B cell (primary cell): Measurements from ENCODE around the gene POLD2. TPM values are rescaled to one million over a fixed set of nuclear protein-coding genes. Genes with fewer than 3 reads are reported as not detected.
A peak's percentile ranks its signal among the peaks of the same experiment; 100 is the strongest.

Source experiments
- ATAC-seq: fragments of 200-7000 bp; cut with Tn5 transposase; one replicate; pipeline ENCODE4 v1.10.0; 2021; ENCODE audit warnings: low read depth, mild to moderate bottlenecking, moderate number of reproducible peaks, moderate library complexity
- CTCF ChIA-PET: fragments of 350-600 bp; sonication (Branson Sonifier 250); formaldehyde crosslinking; loops from one replicate; lab custom pipeline; 2021; ENCODE audit warnings: antibody characterized with exemption, inconsistent platforms; lab: Charles Lee
- POLR2A ChIA-PET: fragments of 350-600 bp; sonication (Branson Sonifier 250); formaldehyde crosslinking; loops from one replicate; lab custom pipeline; 2021; ENCODE audit warnings: antibody characterized with exemption; lab: Charles Lee
- DNase-seq: peaks from one replicate; pipeline ENCODE4 v3.0.0; 2013
- H2AFZ ChIP-seq: 2 replicates; pipeline ENCODE4 v1.6.1; 2012; ENCODE audit warnings: mild to moderate bottlenecking, low read depth, low read length; ENCODE audit not compliant: insufficient read depth, poor library complexity, severe bottlenecking
- H3K27ac ChIP-seq, 2 donors: 1 replicate in 1 of 2; 2 replicates in 1 of 2; pipeline ENCODE4 v1.5.1; 2012 to 2013; ENCODE audit warnings: low read length in 2 of 2, mild to moderate bottlenecking in 2 of 2, moderate library complexity in 1 of 2
- H3K27me3 ChIP-seq, 4 experiments: fragments of 200-600 bp in 1 of 4; sonication (generic) in 1 of 4; replicated peaks in 1 of 4; 1 replicate in 2 of 4; 2 replicates in 2 of 4; pipeline versions ENCODE4 v1.6.1 to v1.7.0; 2013 to 2016; ENCODE audit warnings: low read length in 3 of 4, mild to moderate bottlenecking in 2 of 4, mixed read lengths in 1 of 4, moderate library complexity in 1 of 4; ENCODE audit not compliant: insufficient read depth in 4 of 4, control insufficient read depth in 3 of 4; ENCODE audit errors: control extremely low read depth in 1 of 4
- H3K36me3 ChIP-seq, 2 experiments: replicated peaks in 1 of 2; 1 replicate in 1 of 2; 2 replicates in 1 of 2; pipeline versions ENCODE4 v1.6.1 to v1.7.1; 2013; ENCODE audit warnings: low read length in 1 of 2; ENCODE audit not compliant: insufficient read depth in 2 of 2, control insufficient read depth in 1 of 2; ENCODE audit errors: control extremely low read depth in 1 of 2, extremely low read depth in 1 of 2
- H3K4me1 ChIP-seq, 2 donors: fragments of 200-600 bp in 1 of 2; sonication (generic) in 1 of 2; 1 replicate in 1 of 2; 2 replicates in 1 of 2; pipeline versions ENCODE4 v1.5.1 to v1.6.1; 2013 to 2017; ENCODE audit warnings: low read length in 2 of 2; ENCODE audit not compliant: control insufficient read depth in 2 of 2, insufficient read depth in 2 of 2
- H3K4me2 ChIP-seq: replicated peaks from 2 replicates; pipeline ENCODE3; 2012; ENCODE audit warnings: mild to moderate bottlenecking, low read depth, low read length; ENCODE audit not compliant: poor library complexity, severe bottlenecking
- H3K4me3 ChIP-seq, 5 experiments: fragments of 200-600 bp in 1 of 5; sonication (generic) in 1 of 5; 1 replicate in 3 of 5; 2 replicates in 2 of 5; pipeline versions ENCODE4 v1.5.1 to v1.7.0; 2011 to 2016; ENCODE audit warnings: low read length in 4 of 5, mild to moderate bottlenecking in 4 of 5, low read depth in 2 of 5, control low read depth in 1 of 5, moderate library complexity in 1 of 5; ENCODE audit not compliant: insufficient read depth in 1 of 5; ENCODE audit errors: control extremely low read depth in 1 of 5, extremely low read depth in 1 of 5
- H3K79me2 ChIP-seq: fragments of 200-600 bp; sonication (generic); one replicate; pipeline ENCODE4 v1.6.0; 2016; ENCODE audit warnings: low read length; ENCODE audit not compliant: control insufficient read depth, insufficient read depth
- H3K9ac ChIP-seq: fragments of 200-600 bp; sonication (generic); 2 replicates; pipeline ENCODE4 v1.6.1; 2017; ENCODE audit warnings: mild to moderate bottlenecking, low read length, moderate library complexity
- H3K9me3 ChIP-seq, 3 donors: one replicate each; pipeline versions ENCODE4 v1.6.1 to v1.7.1; 2013; ENCODE audit warnings: low read length in 2 of 3; ENCODE audit not compliant: control insufficient read depth in 2 of 3, insufficient read depth in 1 of 3; ENCODE audit errors: control extremely low read depth in 1 of 3
- H4K20me1 ChIP-seq: 2 replicates; pipeline ENCODE4 v1.6.0; 2012; ENCODE audit warnings: mild to moderate bottlenecking, low read length; ENCODE audit not compliant: insufficient read depth, control insufficient read depth, poor library complexity, severe bottlenecking
- H3K27ac Mint-ChIP-seq: one replicate; pipeline ENCODE4 v1.8.0; 2021; ENCODE audit warnings: mixed read lengths
- H3K27me3 Mint-ChIP-seq: one replicate; pipeline ENCODE4 v1.8.0; 2021; ENCODE audit warnings: mixed read lengths
- H3K4me1 Mint-ChIP-seq: one replicate; pipeline ENCODE4 v1.8.0; 2021; ENCODE audit warnings: mixed read lengths
- H3K4me3 Mint-ChIP-seq: one replicate; pipeline ENCODE4 v1.8.0; 2021; ENCODE audit warnings: mixed read lengths
- H3K9me3 Mint-ChIP-seq: one replicate; pipeline ENCODE4 v1.8.0; 2022; ENCODE audit warnings: mixed read lengths; ENCODE audit not compliant: insufficient read depth
- EZH2 ChIP-seq: IDR thresholded peaks from 2 replicates; pipeline ENCODE4 v1.6.1; 2012; ENCODE audit warnings: borderline replicate concordance, low read depth, mild to moderate bottlenecking, moderate library complexity, low read length; ENCODE audit not compliant: insufficient read depth, poor library complexity, severe bottlenecking
- WGBS: methylation state at CpG from one replicate; pipeline ENCODE4 v1.1.5; 2013; ENCODE audit warnings: missing lambda C conversion rate; ENCODE audit not compliant: insufficient coverage; 5-methylcytosine and 5-hydroxymethylcytosine counted together
- intact Hi-C: fragments of 100-400 bp; cut with micrococcal nuclease; formaldehyde crosslinking; loops from one replicate; pipeline ENCODE4 v1.10.0; 2022
- polyA plus RNA-seq: library from polyadenylated mRNA; depleted of rRNA; stranded (reverse); fragments of >200 nt; gene quantifications from 2 replicates; pipeline ENCODE4 v1.2.3, GENCODE V29; 2012
- total RNA-seq, 2 donors: library from RNA; stranded (reverse); fragments of 120-200 nt in 1 of 2; gene quantifications; 1 replicate in 1 of 2; 2 replicates in 1 of 2; pipeline versions ENCODE4 v1.2.3 to v1.2.4, GENCODE V29; 2013 to 2022
- TF ChIP-seq, protein P1 (sequence below): fragments of 200-600 bp; IDR thresholded peaks from one replicate; pipeline ENCODE4 v1.8.0; 2022; ENCODE audit warnings: antibody characterized with exemption, mild to moderate bottlenecking

The POLD2 gene
- total and polyA plus RNA-seq, 2 donors (not counting 1 experiment from before 2014, with no cell fraction given) = 73.6 to 86.7 TPM

DNA sequence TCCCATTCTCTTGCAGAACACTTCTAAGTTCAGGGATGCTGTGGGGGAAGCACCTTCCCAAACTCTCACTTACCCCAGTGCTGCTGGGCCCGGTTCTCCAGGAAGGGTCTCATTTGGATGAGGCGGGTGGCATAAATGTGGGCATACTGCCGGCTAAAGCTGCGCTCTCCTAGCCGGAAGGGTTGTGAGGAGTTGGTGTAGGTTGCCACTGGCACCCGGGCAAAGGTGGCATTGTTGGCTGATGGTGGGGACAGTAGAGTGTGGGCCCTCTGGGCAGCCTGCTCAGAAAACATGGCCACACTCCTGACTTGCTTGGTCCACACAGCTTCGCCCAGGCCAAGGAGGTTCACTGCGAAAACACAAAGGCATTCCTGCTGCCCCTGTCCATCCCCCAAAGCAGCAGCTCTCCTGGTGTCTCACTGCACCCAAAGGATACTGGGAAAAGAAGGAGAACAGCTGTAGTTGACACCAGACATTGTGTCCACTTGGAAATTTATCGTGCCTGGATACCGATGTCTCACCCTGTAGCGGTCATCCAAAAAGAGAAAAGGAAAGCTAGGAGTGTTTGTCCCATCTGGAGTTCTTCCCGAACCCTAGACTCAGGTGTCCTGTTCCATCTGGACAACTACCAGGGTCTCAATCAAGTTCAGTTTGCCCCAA lies 1.5 kb downstream of the POLD2 start:
- peaks cover 22% of the 10 kb centered on the region for H3K4me1 Mint-ChIP-seq
- CTCF ChIA-PET = interaction anchor here (0.6 to 0.8 kb wide), 2 partner anchors 41 to 582 kb away, joined by 3 to 5 read pairs; no protein-coding TSS in a partner anchor

DNA sequence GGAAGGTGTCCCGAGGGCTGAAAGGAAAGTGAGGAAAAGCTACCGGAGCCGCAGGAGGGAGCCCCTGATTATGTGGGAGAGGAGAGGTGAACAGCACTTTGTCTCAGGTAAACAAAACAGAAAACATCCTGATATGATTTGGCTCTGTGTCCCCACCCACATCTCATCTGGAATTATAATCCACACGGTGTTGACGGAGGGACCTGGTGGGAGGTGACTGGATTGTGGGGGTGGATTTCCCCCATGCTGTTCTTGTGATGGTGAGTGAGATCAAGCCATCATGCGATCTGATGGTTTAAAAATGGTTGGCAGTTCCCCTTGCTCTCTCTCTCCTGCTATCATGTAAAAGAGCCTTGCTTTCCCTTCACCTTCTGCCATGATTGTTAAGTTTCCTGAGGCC lies 3.0 kb downstream of the POLD2 start:
- CTCF ChIA-PET = interaction anchor here (1.0 kb wide), 1 partner anchor 101 kb away, joined by 3 read pairs; no protein-coding TSS in a partner anchor

More for the DNA sequence above, 1.5 kb downstream of the POLD2 start:
- Histone ChIP-seq H3K4me1 (peaks cover 9 to 19% of the 10 kb centered on the region in 2 donors), H3K4me2 (peak overlapping the region; percentile 98), H3K36me3 (peaks cover 0 to 23% of the 10 kb centered on the region in 2 experiments), H3K79me2 (peaks cover 41% of the 10 kb centered on the region), H3K4me3 (no peak overlapping the region), H3K27me3 (no peaks in the 10 kb centered on the region), H2AFZ (no peak overlapping the region), H3K9me3 (no peaks in the 10 kb centered on the region), H4K20me1 (no peaks in the 10 kb centered on the region), H3K9ac (no peak overlapping the region), H3K27ac (no peak overlapping the region)
- H3K4me3 Mint-ChIP-seq = no peak overlapping the region
- no peaks in the 10 kb centered on the region for H3K9me3 Mint-ChIP-seq
- 98% methylated on average over 12 of the region's 12 CpGs for WGBS
- ATAC-seq (no peak), DNase-seq (no peak)
- intact Hi-C loops = loop anchor here (2.0 kb wide), 2 partner anchors 25 to 75 kb away; no protein-coding TSS in a partner anchor
- POLR2A ChIA-PET = interaction anchor here (0.6 to 1.8 kb wide), 2 partner anchors 17 to 989 kb away, joined by 3 to 7 read pairs; no protein-coding TSS in a partner anchor
- TF ChIP-seq EZH2 = no peak
- TF ChIP-seq, protein P1, sequence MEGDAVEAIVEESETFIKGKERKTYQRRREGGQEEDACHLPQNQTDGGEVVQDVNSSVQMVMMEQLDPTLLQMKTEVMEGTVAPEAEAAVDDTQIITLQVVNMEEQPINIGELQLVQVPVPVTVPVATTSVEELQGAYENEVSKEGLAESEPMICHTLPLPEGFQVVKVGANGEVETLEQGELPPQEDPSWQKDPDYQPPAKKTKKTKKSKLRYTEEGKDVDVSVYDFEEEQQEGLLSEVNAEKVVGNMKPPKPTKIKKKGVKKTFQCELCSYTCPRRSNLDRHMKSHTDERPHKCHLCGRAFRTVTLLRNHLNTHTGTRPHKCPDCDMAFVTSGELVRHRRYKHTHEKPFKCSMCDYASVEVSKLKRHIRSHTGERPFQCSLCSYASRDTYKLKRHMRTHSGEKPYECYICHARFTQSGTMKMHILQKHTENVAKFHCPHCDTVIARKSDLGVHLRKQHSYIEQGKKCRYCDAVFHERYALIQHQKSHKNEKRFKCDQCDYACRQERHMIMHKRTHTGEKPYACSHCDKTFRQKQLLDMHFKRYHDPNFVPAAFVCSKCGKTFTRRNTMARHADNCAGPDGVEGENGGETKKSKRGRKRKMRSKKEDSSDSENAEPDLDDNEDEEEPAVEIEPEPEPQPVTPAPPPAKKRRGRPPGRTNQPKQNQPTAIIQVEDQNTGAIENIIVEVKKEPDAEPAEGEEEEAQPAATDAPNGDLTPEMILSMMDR = no peak
- no peaks in the 10 kb centered on the region for H3K27me3 Mint-ChIP-seq
- no peak overlapping the region for H3K27ac Mint-ChIP-seq

More for the DNA sequence above, 3.0 kb downstream of the POLD2 start:
- H3K9me3 Mint-ChIP-seq = no peaks in the 10 kb centered on the region
- no peak for TF ChIP-seq EZH2
- TF ChIP-seq, protein P1 = no peak
- no peak overlapping the region for H3K27ac Mint-ChIP-seq
- no peak for ATAC-seq
- no peak overlapping the region for H3K4me3 ChIP-seq
- WGBS = 100% methylated on average over 1 of the region's 6 CpGs
- no peaks in the 10 kb centered on the region for H3K9me3 ChIP-seq
- intact Hi-C loops = no loop called here
- H2AFZ ChIP-seq = no peak overlapping the region
- H3K79me2 ChIP-seq = peaks cover 41% of the 10 kb centered on the region
- H3K9ac ChIP-seq = no peak overlapping the region
- H3K27me3 Mint-ChIP-seq = no peaks in the 10 kb centered on the region
- H3K27ac ChIP-seq = no peak overlapping the region
- no peaks in the 10 kb centered on the region for H3K27me3 ChIP-seq
- POLR2A ChIA-PET = no interaction called here
- DNase-seq = no peak
- no peak overlapping the region for H3K4me3 Mint-ChIP-seq
- no peak overlapping the region for H3K4me2 ChIP-seq
- peaks cover 9 to 19% of the 10 kb centered on the region in 2 donors for H3K4me1 ChIP-seq
- H3K4me1 Mint-ChIP-seq = peaks cover 22% of the 10 kb centered on the region
- no peaks in the 10 kb centered on the region for H4K20me1 ChIP-seq
- peaks cover 0 to 33% of the 10 kb centered on the region in 2 experiments for H3K36me3 ChIP-seq
